ENCODE data around the gene FOXP4. TPM values are rescaled to one million over a fixed set of nuclear protein-coding genes. Genes with fewer than 3 reads are reported as not detected.

Gene FOXP4
- total and polyA plus RNA-seq, 2 donors from 2014 or later: 14.0 to 33.2 TPM

DNA sequence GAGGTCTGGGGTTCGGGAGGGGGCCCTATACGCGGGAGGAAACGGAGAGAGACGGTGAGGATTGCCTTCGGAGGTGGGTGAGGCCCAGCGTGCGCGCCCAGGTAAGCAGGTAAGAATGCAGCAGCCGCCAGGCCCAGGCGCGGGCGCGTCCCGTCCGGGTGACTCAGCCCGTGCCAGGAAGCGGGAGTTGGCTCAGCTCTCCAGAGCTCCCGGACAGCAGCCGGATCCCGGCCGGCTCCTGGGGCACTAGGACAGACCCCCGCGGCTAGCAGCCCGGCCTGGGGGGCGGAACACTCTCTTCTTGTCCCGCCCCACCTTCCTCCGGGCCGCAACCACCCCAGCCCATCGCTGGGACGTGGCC is 90.6 kb downstream of the FOXP4 start:
- DNase-seq: peak; percentile 49 to 92 (median 70)
- TF ChIP-seq, protein P1, sequence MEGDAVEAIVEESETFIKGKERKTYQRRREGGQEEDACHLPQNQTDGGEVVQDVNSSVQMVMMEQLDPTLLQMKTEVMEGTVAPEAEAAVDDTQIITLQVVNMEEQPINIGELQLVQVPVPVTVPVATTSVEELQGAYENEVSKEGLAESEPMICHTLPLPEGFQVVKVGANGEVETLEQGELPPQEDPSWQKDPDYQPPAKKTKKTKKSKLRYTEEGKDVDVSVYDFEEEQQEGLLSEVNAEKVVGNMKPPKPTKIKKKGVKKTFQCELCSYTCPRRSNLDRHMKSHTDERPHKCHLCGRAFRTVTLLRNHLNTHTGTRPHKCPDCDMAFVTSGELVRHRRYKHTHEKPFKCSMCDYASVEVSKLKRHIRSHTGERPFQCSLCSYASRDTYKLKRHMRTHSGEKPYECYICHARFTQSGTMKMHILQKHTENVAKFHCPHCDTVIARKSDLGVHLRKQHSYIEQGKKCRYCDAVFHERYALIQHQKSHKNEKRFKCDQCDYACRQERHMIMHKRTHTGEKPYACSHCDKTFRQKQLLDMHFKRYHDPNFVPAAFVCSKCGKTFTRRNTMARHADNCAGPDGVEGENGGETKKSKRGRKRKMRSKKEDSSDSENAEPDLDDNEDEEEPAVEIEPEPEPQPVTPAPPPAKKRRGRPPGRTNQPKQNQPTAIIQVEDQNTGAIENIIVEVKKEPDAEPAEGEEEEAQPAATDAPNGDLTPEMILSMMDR (IDR thresholded peaks at IDR 0.05; ENCODE audit: borderline replicate concordance, extremely low read depth, insufficient read depth): no peak
- Histone ChIP-seq H3K27me3 (ENCODE audit: control insufficient read depth, insufficient read depth, low read length) (no peaks in the 10 kb centered on the region), H3K27ac (ENCODE audit: low read depth in 2 of 2, low read length in 2 of 2) (no peak overlapping the region), H3K4me3 (ENCODE audit: low read length in 3 of 3) (no peak overlapping the region), H3K9me3 (ENCODE audit: control insufficient read depth in 2 of 3, insufficient read depth in 1 of 3, low read length in 3 of 3) (no peaks in the 10 kb centered on the region), H3K36me3 (ENCODE audit: control insufficient read depth in 2 of 3, insufficient read depth in 3 of 3, low read length in 3 of 3) (no peaks in the 10 kb centered on the region), H3K9ac (ENCODE audit: low read length in 3 of 3) (no peak overlapping the region), H3K4me1 (ENCODE audit: control insufficient read depth in 2 of 3, insufficient read depth in 2 of 3, low read depth in 1 of 3, low read length in 3 of 3) (peaks cover 0 to 5% (median 0%) of the 10 kb centered on the region in 3 donors)
- intact Hi-C loops (cut with DNase I): no loop called here
- FAIRE-seq: no peak

DNA sequence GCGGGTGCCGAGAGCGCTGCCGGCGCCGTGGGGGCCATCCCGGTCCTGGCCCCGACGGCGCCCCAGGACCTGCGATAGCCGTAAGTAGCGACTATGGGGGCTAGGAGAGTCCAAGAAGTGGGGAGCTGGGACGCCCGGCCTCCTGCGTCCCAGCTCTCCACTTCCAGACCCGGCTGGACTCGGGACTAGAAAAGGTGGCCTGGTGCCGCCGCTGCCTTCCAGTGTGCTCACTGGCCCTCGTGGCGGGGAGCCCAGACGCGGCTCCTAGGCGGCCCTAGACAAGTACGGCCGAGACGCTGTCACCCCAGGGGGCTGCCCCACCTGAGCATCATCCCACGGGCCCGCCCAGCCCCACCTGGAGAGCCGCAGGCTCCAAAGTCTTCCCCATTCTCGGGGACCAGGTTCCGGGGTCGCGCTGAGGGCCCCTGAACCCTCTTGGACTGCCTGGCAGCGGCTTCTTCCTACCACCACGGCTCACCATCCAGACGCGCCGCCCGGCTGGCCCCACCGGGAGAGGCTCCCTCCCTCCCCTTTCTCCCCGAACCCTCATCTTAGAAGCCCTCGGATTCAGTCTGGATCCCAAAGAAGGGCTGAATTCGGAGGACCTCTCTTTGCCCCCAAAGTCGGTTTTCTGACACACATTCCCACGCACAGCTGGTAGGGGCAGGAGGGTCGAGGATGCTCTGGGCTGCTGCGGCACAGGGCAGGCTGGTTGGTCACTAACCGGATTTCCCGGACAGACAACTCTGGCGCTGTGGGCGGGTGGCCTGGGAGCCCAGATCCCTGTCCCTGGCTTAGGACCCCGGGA is 91.2 kb downstream of the FOXP4 start:
- TF ChIP-seq, protein P1 (IDR thresholded peaks at IDR 0.05; ENCODE audit: borderline replicate concordance, extremely low read depth, insufficient read depth): no peak
- H3K27me3 ChIP-seq (ENCODE audit: control insufficient read depth, insufficient read depth, low read length): no peaks in the 10 kb centered on the region
- no peaks in the 10 kb centered on the region for H3K9me3 ChIP-seq (ENCODE audit: control insufficient read depth in 2 of 3, insufficient read depth in 1 of 3, low read length in 3 of 3)
- FAIRE-seq (no peak), DNase-seq (peak in 4 of 5 donors; percentile 42 to 78 (median 60))
- no peaks in the 10 kb centered on the region for H3K36me3 ChIP-seq (ENCODE audit: control insufficient read depth in 2 of 3, insufficient read depth in 3 of 3, low read length in 3 of 3)
- intact Hi-C loops (cut with DNase I): no loop called here
- H3K9ac ChIP-seq (ENCODE audit: low read length in 3 of 3): no peak overlapping the region
- H3K4me3 ChIP-seq (ENCODE audit: low read length in 3 of 3): peak overlapping the region; percentile 25 to 35 (median 32)
- H3K27ac ChIP-seq (ENCODE audit: low read depth in 2 of 2, low read length in 2 of 2): peak overlapping the region; percentile 14 to 51
- H3K4me1 ChIP-seq (ENCODE audit: control insufficient read depth in 2 of 3, insufficient read depth in 2 of 3, low read depth in 1 of 3, low read length in 3 of 3): peaks cover 0 to 7% (median under 1%) of the 10 kb centered on the region in 3 donors

GRCh38 chr6:41638002-41638934 is 92.1 kb downstream of the FOXP4 start, which contains the start of gene MDFI:
MDFI (plus strand) TSS chr6:41638468; CDS start chr6:41638750, 282 bp downstream.
- DNase-seq: peak; percentile 81 to 94 (median 82)
- no peak for FAIRE-seq
- peaks cover 3 to 13% (median 4%) of the 10 kb centered on the region in 3 donors for H3K4me1 ChIP-seq (ENCODE audit: control insufficient read depth in 2 of 3, insufficient read depth in 2 of 3, low read depth in 1 of 3, low read length in 3 of 3)
- TF ChIP-seq, protein P1 (IDR thresholded peaks at IDR 0.05; ENCODE audit: borderline replicate concordance, extremely low read depth, insufficient read depth): no peak
- no peaks in the 10 kb centered on the region for H3K27me3 ChIP-seq (ENCODE audit: control insufficient read depth, insufficient read depth, low read length)
- H3K9me3 ChIP-seq (ENCODE audit: control insufficient read depth in 2 of 3, insufficient read depth in 1 of 3, low read length in 3 of 3): no peaks in the 10 kb centered on the region
- H3K36me3 ChIP-seq (ENCODE audit: control insufficient read depth in 2 of 3, insufficient read depth in 3 of 3, low read length in 3 of 3): no peaks in the 10 kb centered on the region
- intact Hi-C loops (cut with DNase I): no loop called here
- H3K9ac ChIP-seq (ENCODE audit: low read length in 3 of 3): peak within 1 kb of the TSS in 2 of 3 donors; percentile 19 to 29
- peak within 1 kb of the TSS; percentile 28 to 51 for H3K27ac ChIP-seq (ENCODE audit: low read depth in 2 of 2, low read length in 2 of 2)
- H3K4me3 ChIP-seq (ENCODE audit: low read length in 3 of 3): peak within 1 kb of the TSS; percentile 25 to 64 (median 32)

All from kidney (tissue), 14 donors.